Small intestine (tissue), 7 donors: ENCODE results near the gene KCNC4. TPM values are rescaled to one million over a fixed set of nuclear protein-coding genes. Genes with fewer than 3 reads are reported as not detected.

Experiments used
- DNase-seq, 2 donors: peaks; one replicate each; pipeline versions ENCODE4 v3.0.0 to v3.0.0-alpha.2; 2013
- FAIRE-seq: peaks from 2 replicates; lab custom pipeline; 2012; peaks lifted over from hg19 to GRCh38; lab: Jason Lieb, UNC
- H3K27ac ChIP-seq, 3 donors: one replicate each; pipeline ENCODE4 v1.5.1; 2013; ENCODE audit warnings: low read length in 2 of 3, mild to moderate bottlenecking in 2 of 3, control low read depth in 1 of 3, inconsistent platforms in 1 of 3, low read depth in 1 of 3, moderate library complexity in 1 of 3
- H3K27me3 ChIP-seq, 3 donors: one replicate each; pipeline ENCODE4 v1.6.1; 2013; ENCODE audit warnings: low read length in 3 of 3, inconsistent platforms in 1 of 3; ENCODE audit not compliant: control insufficient read depth in 3 of 3, insufficient read depth in 3 of 3
- H3K36me3 ChIP-seq, 3 donors: one replicate each; pipeline ENCODE4 v1.6.1; 2013; ENCODE audit warnings: low read length in 3 of 3, inconsistent platforms in 1 of 3, low read depth in 1 of 3, mild to moderate bottlenecking in 1 of 3, moderate library complexity in 1 of 3; ENCODE audit not compliant: control insufficient read depth in 3 of 3, insufficient read depth in 2 of 3
- H3K4me1 ChIP-seq, 3 donors: one replicate each; pipeline ENCODE4 v1.6.1; 2013; ENCODE audit warnings: low read length in 2 of 3, inconsistent platforms in 1 of 3, low read depth in 1 of 3, mild to moderate bottlenecking in 1 of 3, moderate library complexity in 1 of 3; ENCODE audit not compliant: control insufficient read depth in 3 of 3, insufficient read depth in 2 of 3
- H3K4me3 ChIP-seq, 3 donors: one replicate each; pipeline ENCODE4 v1.5.1; 2013; ENCODE audit warnings: low read length in 3 of 3, control low read depth in 1 of 3, inconsistent platforms in 1 of 3, low read depth in 1 of 3, mild to moderate bottlenecking in 1 of 3, moderate library complexity in 1 of 3
- H3K9me3 ChIP-seq, 2 donors: one replicate each; pipeline ENCODE4 v1.6.1; 2013; ENCODE audit warnings: low read depth in 1 of 2, low read length in 1 of 2; ENCODE audit not compliant: control insufficient read depth in 2 of 2, insufficient read depth in 1 of 2
- WGBS, 3 donors: extraction: QIAGEN DNeasy Blood & Tissue Kit; methylation state at CpG; one replicate each; pipeline ENCODE4 v1.1.7; 2013; 5-methylcytosine and 5-hydroxymethylcytosine counted together
- polyA plus RNA-seq, 4 donors: library from polyadenylated mRNA; stranded (reverse) in 3 of 4; unstranded in 1 of 4; fragments of 200-250 nt in 3 of 4; fragments of 120-200 nt in 1 of 4; gene quantifications; one replicate each; pipeline versions ENCODE4 v1.2.1 to v1.2.3, GENCODE V29; 2013
- donor health status: healthy with polysubstance abuse.
- donor health status: control.
- donor health status: control.
- donor health status: Bipolar disorder and iron deficiency.
- donor health status: healthy.

The KCNC4 gene
- polyA plus RNA-seq, 4 donors: under 0.01 to 3.7 (median 2.1) TPM

DNA sequence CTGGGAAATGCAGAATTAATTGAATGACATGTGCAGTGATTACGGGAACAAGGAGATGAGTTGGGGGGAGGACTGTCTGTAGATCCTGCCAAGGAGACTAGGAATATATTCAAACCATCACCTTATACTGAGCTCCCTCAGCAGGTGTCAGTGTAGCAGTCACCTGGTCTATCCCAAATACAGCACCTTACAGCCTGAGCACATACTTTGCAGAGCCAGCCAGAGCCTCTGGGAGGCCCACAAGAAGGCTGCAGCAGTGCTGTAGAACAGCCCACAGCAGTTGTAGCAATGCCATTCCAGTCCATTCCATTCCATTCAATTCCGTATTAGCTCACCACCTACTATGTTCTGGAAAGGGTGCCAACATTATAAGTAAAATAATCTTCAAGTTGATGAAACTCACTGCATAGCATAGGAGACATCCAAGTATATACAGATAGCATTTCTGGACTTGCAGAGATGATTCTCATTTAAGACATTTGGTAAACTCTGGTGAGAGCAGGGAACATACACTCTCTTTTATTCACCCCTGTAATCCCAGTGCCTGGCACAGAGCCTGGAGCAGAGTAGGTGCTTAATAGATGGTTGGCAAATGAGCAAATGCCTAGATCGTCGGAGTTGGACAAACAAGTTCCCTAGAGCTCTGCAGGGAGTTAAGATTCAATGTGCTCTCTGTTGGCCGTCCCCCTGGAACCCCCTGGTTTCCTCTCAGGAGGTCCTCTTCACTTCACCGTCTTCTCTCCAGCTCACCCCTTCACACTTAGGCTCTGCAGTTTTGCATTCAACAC is 44.7 kb downstream of the KCNC4 start:
- 66 to 71% (median 68%) methylated on average over 6 of the region's 6 CpGs for WGBS, 3 donors
- Histone ChIP-seq H3K27me3 (peaks cover 0 to 6% (median 2%) of the 10 kb centered on the region in 3 donors), H3K9me3 (no peaks in the 10 kb centered on the region), H3K36me3 (no peaks in the 10 kb centered on the region), H3K27ac (no peak overlapping the region), H3K4me3 (no peak overlapping the region), H3K4me1 (no peaks in the 10 kb centered on the region)
- FAIRE-seq (no peak), DNase-seq (no peak)

DNA sequence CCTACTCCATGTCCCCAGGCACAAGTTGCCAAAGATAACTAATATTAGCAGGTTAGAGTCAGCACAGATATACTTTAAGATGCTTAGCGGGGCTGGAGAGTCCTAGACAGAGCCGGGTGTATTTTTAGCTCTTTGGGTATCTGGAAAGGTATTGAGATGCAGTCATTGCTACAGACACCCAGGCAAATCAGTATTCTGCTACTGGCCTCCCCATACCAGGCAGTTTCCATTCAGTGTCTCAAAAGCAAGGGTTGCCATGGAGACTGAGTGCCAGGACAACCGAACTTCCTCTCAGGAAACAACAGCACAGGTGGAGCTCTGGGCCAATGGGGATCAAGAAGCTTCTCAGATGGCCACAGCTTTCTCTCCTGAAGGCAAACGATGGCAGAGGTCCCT is 45.3 kb downstream of the KCNC4 start:
- no peak for DNase-seq
- FAIRE-seq: no peak
- H3K27me3 ChIP-seq: peaks cover 0 to 6% (median 2%) of the 10 kb centered on the region in 3 donors
- WGBS, 3 donors: 49 to 59% (median 53%) methylated on average over 4 of the region's 4 CpGs
- no peaks in the 10 kb centered on the region for H3K4me1 ChIP-seq
- no peak overlapping the region for H3K27ac ChIP-seq
- H3K4me3 ChIP-seq: no peak overlapping the region
- no peaks in the 10 kb centered on the region for H3K9me3 ChIP-seq
- H3K36me3 ChIP-seq: no peaks in the 10 kb centered on the region

DNA sequence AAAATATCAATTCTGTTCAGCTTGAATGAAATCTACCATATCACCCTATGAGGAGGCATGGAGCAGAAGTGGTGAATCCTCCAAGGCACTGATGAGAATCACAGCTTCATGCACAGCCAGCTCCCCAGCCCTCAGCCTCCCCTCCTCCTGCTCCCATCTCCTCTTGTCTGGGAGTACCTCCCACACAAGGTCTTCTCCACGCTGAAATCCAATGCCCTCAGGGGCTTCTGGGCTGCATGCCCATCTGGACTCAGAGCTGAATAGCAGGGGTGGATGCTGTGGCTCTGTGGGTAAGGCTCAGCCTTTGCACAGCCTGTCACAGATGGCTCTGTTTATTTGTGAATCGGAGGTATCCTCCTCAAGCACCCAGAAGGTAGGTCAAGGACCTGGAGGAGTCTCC is 48.6 kb downstream of the KCNC4 start:
- no peak overlapping the region for H3K4me3 ChIP-seq
- H3K36me3 ChIP-seq: no peaks in the 10 kb centered on the region
- no peak overlapping the region for H3K27ac ChIP-seq
- no peaks in the 10 kb centered on the region for H3K9me3 ChIP-seq
- WGBS, 3 donors: 59 to 68% (median 67%) methylated on average over 2 of the region's 2 CpGs
- H3K4me1 ChIP-seq: no peaks in the 10 kb centered on the region
- DNase-seq (no peak), FAIRE-seq (no peak)
- peaks cover 0 to 4% (median 2%) of the 10 kb centered on the region in 3 donors for H3K27me3 ChIP-seq

DNA sequence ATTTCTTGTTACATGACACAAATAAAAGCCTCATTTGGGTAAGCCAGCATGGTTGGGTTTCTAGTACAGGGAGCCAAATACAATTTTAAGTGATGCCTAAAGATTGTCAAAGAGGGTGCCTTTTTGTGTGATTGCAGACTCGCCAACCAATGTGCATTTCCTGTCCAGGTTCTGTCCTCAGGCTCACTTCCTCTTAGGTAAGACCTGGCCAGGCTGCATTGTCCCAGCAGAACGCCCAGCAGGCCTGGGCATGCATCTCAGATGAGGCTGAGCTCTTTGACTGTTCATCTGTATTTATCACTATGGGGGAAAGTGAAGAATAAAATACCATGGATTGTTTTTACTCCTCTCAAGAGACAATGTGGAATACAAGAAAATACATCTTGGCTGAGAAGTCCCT is 49.7 kb downstream of the KCNC4 start:
- Histone ChIP-seq H3K9me3 (no peaks in the 10 kb centered on the region), H3K36me3 (no peaks in the 10 kb centered on the region), H3K27me3 (peaks cover 0 to 4% (median 2%) of the 10 kb centered on the region in 3 donors), H3K27ac (no peak overlapping the region), H3K4me1 (no peaks in the 10 kb centered on the region), H3K4me3 (no peak overlapping the region)
- 59 to 81% (median 69%) methylated on average over 2 of the region's 2 CpGs for WGBS, 3 donors
- FAIRE-seq (no peak), DNase-seq (no peak)

Other genes with a start within 250 kb of the KCNC4 start
- 100 to 1,000 TPM in 2 of 4 donors, 10 to 100 TPM in 2; 67.6 to 159 (median 96.8) TPM for gene AHCYL1, start 225.5 kb upstream of the KCNC4 start, polyA plus RNA-seq
- 10 to 100 TPM; 15.1 to 31.3 (median 18.3) TPM for gene STRIP1, start 175.7 kb upstream of the KCNC4 start, polyA plus RNA-seq
- gene ALX3, start 139.6 kb upstream of the KCNC4 start, polyA plus RNA-seq: under 1 TPM in 1 of 4 donors, not detected in 3; 0.09 TPM
- gene UBL4B, start 97.9 kb upstream of the KCNC4 start, polyA plus RNA-seq: not detected
- under 1 TPM in 2 of 4 donors, not detected in 2; under 0.01 to 0.49 TPM for gene SLC6A17, start 59.8 kb upstream of the KCNC4 start, polyA plus RNA-seq
- 10 to 100 TPM in 1 of 4 donors, 1 to 10 TPM in 3; 1.6 to 13.9 (median 3.7) TPM for gene RBM15, start 129.1 kb downstream of the KCNC4 start, polyA plus RNA-seq
- gene SLC16A4, start 180.7 kb downstream of the KCNC4 start, polyA plus RNA-seq: 10 to 100 TPM in 1 of 4 donors, 1 to 10 TPM in 3; 5.4 to 51.1 (median 6.9) TPM
- 100 to 1,000 TPM; 138 to 345 (median 306) TPM for gene LAMTOR5, start 197.4 kb downstream of the KCNC4 start, polyA plus RNA-seq
- under 1 TPM in 2 of 4 donors, not detected in 2; 0.06 to 0.07 TPM for gene PROK1, start 240.8 kb downstream of the KCNC4 start, polyA plus RNA-seq